HepG2 (cell line): ENCODE data around the gene SAMD8. TPM values are rescaled to one million over a fixed set of nuclear protein-coding genes. Genes with fewer than 3 reads are reported as not detected.

Source experiments
- AHR ChIP-seq: IDR thresholded peaks from 2 replicates; pipeline ENCODE4 v1.6.1; 2018; ENCODE audit warnings: missing genetic modification reagents, missing compliant biosample characterization
- ATF7 ChIP-seq, 2 experiments: fragments of 450-650 bp in 1 of 2; sonication (generic) in 1 of 2; formaldehyde crosslinking in 1 of 2; IDR thresholded peaks; 2 replicates each; pipeline versions ENCODE4 v1.4.0 to v1.6.1; 2016 to 2020; ENCODE audit warnings: antibody characterized with exemption in 1 of 2, mild to moderate bottlenecking in 1 of 2, missing genetic modification reagents in 1 of 2
- ESRRA ChIP-seq: sonication (generic); formaldehyde crosslinking; IDR thresholded peaks from 2 replicates; pipeline ENCODE4 v1.5.1; 2020; ENCODE audit warnings: mild to moderate bottlenecking, low read depth, missing genetic modification reagents
- GFI1 ChIP-seq: sonication (generic); formaldehyde crosslinking; IDR thresholded peaks from 2 replicates; pipeline ENCODE4 v1.5.0; 2020; ENCODE audit warnings: missing genetic modification reagents, mild to moderate bottlenecking, borderline replicate concordance
- JUND ChIP-seq: sonication (generic); formaldehyde crosslinking; IDR thresholded peaks from 2 replicates; pipeline ENCODE4 v1.8.0; 2022; ENCODE audit warnings: mild to moderate bottlenecking, missing genetic modification reagents
- MEIS1 ChIP-seq: sonication (generic); formaldehyde crosslinking; IDR thresholded peaks from 2 replicates; pipeline ENCODE4 v1.9.0; 2021; ENCODE audit warnings: mild to moderate bottlenecking, missing genetic modification reagents, moderate library complexity, borderline replicate concordance
- NRL ChIP-seq: sonication (generic); formaldehyde crosslinking; IDR thresholded peaks from 2 replicates; pipeline ENCODE4 v1.5.0; 2020; ENCODE audit warnings: missing genetic modification reagents, mild to moderate bottlenecking, moderate library complexity, borderline replicate concordance
- RARG ChIP-seq: sonication (generic); formaldehyde crosslinking; IDR thresholded peaks from 2 replicates; pipeline ENCODE4 v1.4.0; 2020; ENCODE audit warnings: low read depth, mild to moderate bottlenecking, missing genetic modification reagents
- SMAD1 ChIP-seq: sonication (generic); formaldehyde crosslinking; IDR thresholded peaks from 2 replicates; pipeline ENCODE4 v1.4.0; 2020; ENCODE audit warnings: missing genetic modification reagents, low read depth, mild to moderate bottlenecking, borderline replicate concordance
- SMAD9 ChIP-seq: sonication (generic); formaldehyde crosslinking; IDR thresholded peaks from 2 replicates; pipeline ENCODE4 v1.5.1; 2020; ENCODE audit warnings: mild to moderate bottlenecking, missing genetic modification reagents
- THAP11 ChIP-seq: IDR thresholded peaks from 2 replicates; pipeline ENCODE4 v1.6.1; 2016; ENCODE audit warnings: missing biosample characterization, missing genetic modification reagents
- ZC3H4 ChIP-seq: sonication (generic); formaldehyde crosslinking; IDR thresholded peaks from 2 replicates; pipeline ENCODE4 v1.4.0; 2020; ENCODE audit warnings: missing genetic modification reagents, borderline replicate concordance
- ZFP37 ChIP-seq: sonication (generic); formaldehyde crosslinking; IDR thresholded peaks from 2 replicates; pipeline ENCODE4 v1.4.0; 2020; ENCODE audit warnings: missing genetic modification reagents, borderline replicate concordance
- ZGPAT ChIP-seq: IDR thresholded peaks from 2 replicates; pipeline ENCODE4 v1.6.1; 2016; ENCODE audit warnings: mild to moderate bottlenecking
- ZMYM3 ChIP-seq: sonication (generic); formaldehyde crosslinking; IDR thresholded peaks from 2 replicates; pipeline ENCODE4 v1.5.1; 2020; ENCODE audit warnings: mild to moderate bottlenecking, missing genetic modification reagents
- ZMYM4 ChIP-seq: sonication (generic); formaldehyde crosslinking; IDR thresholded peaks from 2 replicates; pipeline ENCODE4 v1.8.1; 2023; ENCODE audit warnings: mild to moderate bottlenecking, missing genetic modification reagents
- ZNF17 ChIP-seq: sonication (generic); formaldehyde crosslinking; IDR thresholded peaks from 2 replicates; pipeline ENCODE4 v1.5.0; 2020; ENCODE audit warnings: mild to moderate bottlenecking, missing genetic modification reagents
- ZNF276 ChIP-seq: sonication (generic); formaldehyde crosslinking; IDR thresholded peaks from 2 replicates; pipeline ENCODE4 v1.4.0; 2020; ENCODE audit warnings: mild to moderate bottlenecking, low read depth, missing genetic modification reagents
- ZNF446 ChIP-seq: sonication (generic); formaldehyde crosslinking; IDR thresholded peaks from 2 replicates; pipeline ENCODE4 v1.5.0; 2020; ENCODE audit warnings: mild to moderate bottlenecking, missing genetic modification reagents
- ZNF556 ChIP-seq: sonication (generic); formaldehyde crosslinking; IDR thresholded peaks from 2 replicates; pipeline ENCODE4 v1.4.0; 2020; ENCODE audit warnings: mild to moderate bottlenecking, missing genetic modification reagents, borderline replicate concordance
- ZNF569 ChIP-seq: sonication (generic); formaldehyde crosslinking; IDR thresholded peaks from 2 replicates; pipeline ENCODE4 v1.5.0; 2020; ENCODE audit warnings: mild to moderate bottlenecking, missing genetic modification reagents, moderate library complexity, borderline replicate concordance
- ZNF607 ChIP-seq: sonication (generic); formaldehyde crosslinking; IDR thresholded peaks from 2 replicates; pipeline ENCODE4 v1.5.1; 2020; ENCODE audit warnings: missing genetic modification reagents, mild to moderate bottlenecking, borderline replicate concordance
- ZNF770 ChIP-seq: sonication (generic); formaldehyde crosslinking; IDR thresholded peaks from 2 replicates; pipeline ENCODE4 v1.5.0; 2020; ENCODE audit warnings: mild to moderate bottlenecking, missing genetic modification reagents
- ZNF879 ChIP-seq: sonication (generic); formaldehyde crosslinking; IDR thresholded peaks from 2 replicates; pipeline ENCODE4 v1.8.1; 2023; ENCODE audit warnings: missing genetic modification reagents
- polyA plus RNA-seq, 8 experiments: library from polyadenylated mRNA; depleted of rRNA in 3 of 8; stranded (reverse) in 7 of 8; unstranded in 1 of 8; fragments of >200 nt; fragmentation: Illumina TruSeq in 4 of 8; extraction: Trizol in 4 of 8; gene quantifications; 2 replicates each; pipeline versions ENCODE4 v1.2.1 to v1.2.3, GENCODE V29; 2011 to 2016; ENCODE audit warnings: low read depth in 4 of 8, missing spikeins in 1 of 8, mixed read lengths in 1 of 8; ENCODE audit not compliant: insufficient read depth in 1 of 8
- total RNA-seq, 5 experiments: library from RNA; depleted of rRNA; stranded (reverse); fragments of >200 nt; fragmentation: Illumina TruSeq; extraction: Trizol; gene quantifications; 2 replicates each; pipeline ENCODE4 v1.2.3, GENCODE V29; 2016; ENCODE audit warnings: low read depth in 1 of 5

SAMD8 gene
- total and polyA plus RNA-seq, 2 of the 13 experiments (the other 11 are each of a cell fraction or from before 2014, with no cell fraction given), result 10.4 to 13.2 TPM

GRCh38 chr10:75210282-75211006, 99.0 kb downstream of the SAMD8 start, which contains the start of gene VDAC2 (continued):
- TF ChIP-seq ZGPAT (CRISPR knock-in tag) (peak; percentile 72), ZNF569 (no peak), ZNF446 (CRISPR knock-in tag) (peak; percentile 25; the same call in 1 of the 2 replicates), ZC3H4 (CRISPR knock-in tag) (no peak; the same call in 1 of the 2 replicates), RARG (CRISPR knock-in tag) (0 out of 2 replicates have a peak, but pooled peaks have one; percentile 80), ZNF276 (CRISPR knock-in tag) (peak; percentile 94; the same call in 1 of the 2 replicates), GFI1 (peak; percentile 45; the same call in 1 of the 2 replicates), ZNF879 (peak; percentile 71; the same call in 1 of the 2 replicates), ZNF770 (CRISPR knock-in tag) (peak; percentile 51), ZNF17 (CRISPR knock-in tag) (no peak), MEIS1 (peak; percentile 78; the same call in 1 of the 2 replicates), AHR (peak; percentile 13), ATF7 (IDR thresholded peaks at IDR 0.05) (no peak), ATF7 (CRISPR knock-in tag; IDR thresholded peaks at IDR 0.05) (peak; percentile 59; the same call in 1 of the 2 replicates), ZMYM3 (CRISPR knock-in tag) (peak; percentile 21; the same call in 1 of the 2 replicates), THAP11 (CRISPR knock-in tag) (peak; percentile 91), ZFP37 (CRISPR knock-in tag) (no peak), SMAD9 (CRISPR knock-in tag) (no peak), SMAD1 (CRISPR knock-in tag) (peak; percentile 70; the same call in 1 of the 2 replicates), ESRRA (CRISPR knock-in tag) (peak; percentile 95), NRL (peak; percentile 71), ZMYM4 (CRISPR knock-in tag) (peak; percentile 67; the same call in 1 of the 2 replicates), ZNF607 (CRISPR knock-in tag) (peak; percentile 96), JUND (CRISPR knock-in tag) (0 out of 2 replicates have a peak, but pooled peaks have one; percentile 33), ZNF556 (CRISPR knock-in tag) (peak; percentile 94)
